ENCODE measurements around the gene F2RL2. TPM values are rescaled to one million over a fixed set of nuclear protein-coding genes. Genes with fewer than 3 reads are reported as not detected.

The F2RL2 gene
- total and polyA plus RNA-seq, 12 donors: 0.08 to 1.5 (median 0.36) TPM; not detected in 2

DNA sequence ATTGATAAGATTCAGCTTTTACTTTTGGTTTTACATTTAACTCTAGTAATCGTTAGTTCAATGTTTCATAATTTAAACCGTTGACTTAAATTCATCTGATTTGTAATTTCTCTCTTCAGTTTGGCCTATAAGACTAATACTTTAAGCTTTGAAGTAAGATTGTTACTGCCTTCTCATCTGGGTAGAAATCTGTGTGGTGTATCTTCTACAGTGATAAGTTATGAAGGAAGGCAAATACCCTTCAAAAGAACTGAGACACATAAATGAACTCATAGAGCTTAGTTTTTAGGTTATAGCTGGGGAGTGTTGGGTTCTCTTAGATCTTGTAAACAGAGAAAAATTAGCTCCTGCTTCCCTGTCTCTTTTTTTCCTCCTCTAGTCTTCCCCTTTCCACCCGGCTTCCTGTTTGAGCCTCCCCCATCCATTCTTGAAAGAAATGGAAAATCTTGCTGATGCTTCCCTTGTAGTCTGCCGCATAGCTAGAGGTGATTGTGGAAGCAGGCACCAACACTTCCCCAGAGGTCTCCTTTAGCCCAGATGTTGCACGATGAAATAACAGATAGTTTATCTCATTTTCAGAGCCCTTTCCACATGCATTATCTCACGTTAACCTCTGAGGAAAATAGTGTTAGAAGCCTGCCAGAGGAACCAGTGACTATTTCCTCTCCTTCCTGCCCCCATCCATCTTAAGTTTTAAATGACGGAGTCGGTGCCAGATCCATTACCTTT is 2.0 kb upstream of the F2RL2 start:
- intact Hi-C loops (cut with DNase I): no loop called here
- H3K36me3 ChIP-seq (replicated peaks in 1 of 2): no peaks in the 10 kb centered on the region
- H3K9me3 ChIP-seq (replicated peaks in 1 of 3): no peaks in the 10 kb centered on the region
- no peaks in the 10 kb centered on the region for H3K27me3 ChIP-seq
- WGBS, 4 donors: 58 to 65% (median 62%) methylated on average over 8 of the region's 8 CpGs
- TF ChIP-seq, protein P1, sequence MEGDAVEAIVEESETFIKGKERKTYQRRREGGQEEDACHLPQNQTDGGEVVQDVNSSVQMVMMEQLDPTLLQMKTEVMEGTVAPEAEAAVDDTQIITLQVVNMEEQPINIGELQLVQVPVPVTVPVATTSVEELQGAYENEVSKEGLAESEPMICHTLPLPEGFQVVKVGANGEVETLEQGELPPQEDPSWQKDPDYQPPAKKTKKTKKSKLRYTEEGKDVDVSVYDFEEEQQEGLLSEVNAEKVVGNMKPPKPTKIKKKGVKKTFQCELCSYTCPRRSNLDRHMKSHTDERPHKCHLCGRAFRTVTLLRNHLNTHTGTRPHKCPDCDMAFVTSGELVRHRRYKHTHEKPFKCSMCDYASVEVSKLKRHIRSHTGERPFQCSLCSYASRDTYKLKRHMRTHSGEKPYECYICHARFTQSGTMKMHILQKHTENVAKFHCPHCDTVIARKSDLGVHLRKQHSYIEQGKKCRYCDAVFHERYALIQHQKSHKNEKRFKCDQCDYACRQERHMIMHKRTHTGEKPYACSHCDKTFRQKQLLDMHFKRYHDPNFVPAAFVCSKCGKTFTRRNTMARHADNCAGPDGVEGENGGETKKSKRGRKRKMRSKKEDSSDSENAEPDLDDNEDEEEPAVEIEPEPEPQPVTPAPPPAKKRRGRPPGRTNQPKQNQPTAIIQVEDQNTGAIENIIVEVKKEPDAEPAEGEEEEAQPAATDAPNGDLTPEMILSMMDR (IDR thresholded peaks at IDR 0.05): no peak
- TF ChIP-seq POLR2A (IDR thresholded peaks at IDR 0.05): no peak
- no peaks in the 10 kb centered on the region for H3K4me1 ChIP-seq (replicated peaks in 1 of 2)
- no peak overlapping the region for H3K27ac ChIP-seq
- H3K4me3 ChIP-seq: no peak overlapping the region
- no peak for DNase-seq

DNA sequence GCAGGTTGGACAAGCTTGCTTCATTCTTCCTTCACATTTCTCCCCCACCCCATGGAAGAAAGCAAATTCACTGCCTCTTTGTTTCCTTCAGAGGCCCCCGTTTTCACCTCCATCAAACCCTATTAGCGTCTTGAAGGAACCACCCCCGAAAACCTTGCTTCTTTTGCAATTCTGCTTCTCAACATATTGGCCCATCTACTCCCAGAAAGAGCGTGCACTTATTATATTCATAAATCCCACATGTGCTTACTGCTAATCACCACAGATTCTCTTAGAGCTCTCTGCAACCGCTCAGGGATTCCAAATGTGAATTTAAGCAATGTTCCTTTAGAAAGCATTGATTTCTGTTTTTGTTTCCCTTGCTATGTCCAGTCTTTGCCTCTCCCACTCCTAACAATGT is 1.1 kb downstream of the F2RL2 start:
- H3K9me3 ChIP-seq (replicated peaks in 1 of 3): no peaks in the 10 kb centered on the region
- WGBS, 4 donors: 93 to 95% (median 95%) methylated on average over 5 of the region's 5 CpGs
- DNase-seq: no peak
- intact Hi-C loops (cut with DNase I): no loop called here
- no peak overlapping the region for H3K27ac ChIP-seq
- no peak overlapping the region for H3K4me3 ChIP-seq
- no peaks in the 10 kb centered on the region for H3K27me3 ChIP-seq
- TF ChIP-seq, protein P1 (IDR thresholded peaks at IDR 0.05): no peak
- no peak for TF ChIP-seq POLR2A (IDR thresholded peaks at IDR 0.05)
- H3K4me1 ChIP-seq (replicated peaks in 1 of 2): no peaks in the 10 kb centered on the region
- no peaks in the 10 kb centered on the region for H3K36me3 ChIP-seq (replicated peaks in 1 of 2)

DNA sequence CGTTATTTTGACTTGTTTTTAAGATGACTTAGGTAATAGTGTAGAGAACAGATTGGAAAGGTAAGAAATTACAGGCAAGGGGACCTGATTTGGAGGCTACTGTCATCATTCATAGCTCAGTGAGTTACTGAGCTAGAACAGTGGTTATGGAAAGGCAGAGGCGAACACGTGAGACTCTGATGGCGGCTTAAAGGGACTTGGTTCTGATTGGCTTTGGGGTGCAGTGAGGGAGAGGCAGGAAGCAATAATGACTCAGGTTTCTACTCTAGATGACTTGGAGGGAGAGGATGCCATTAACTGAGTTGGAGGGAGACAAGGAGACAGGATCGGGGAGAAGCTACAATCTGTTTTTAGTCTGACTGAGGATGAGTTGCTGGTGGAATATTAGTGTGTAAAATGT is 3.0 kb downstream of the F2RL2 start:
- no peak overlapping the region for H3K4me3 ChIP-seq
- H3K4me1 ChIP-seq (replicated peaks in 1 of 2): no peaks in the 10 kb centered on the region
- H3K27me3 ChIP-seq: no peaks in the 10 kb centered on the region
- 94 to 97% (median 95%) methylated on average over 5 of the region's 5 CpGs for WGBS, 4 donors
- no peaks in the 10 kb centered on the region for H3K36me3 ChIP-seq (replicated peaks in 1 of 2)
- TF ChIP-seq, protein P1 (IDR thresholded peaks at IDR 0.05): no peak
- no peak for TF ChIP-seq POLR2A (IDR thresholded peaks at IDR 0.05)
- DNase-seq: no peak
- H3K27ac ChIP-seq: no peak overlapping the region
- intact Hi-C loops (cut with DNase I): no loop called here
- no peaks in the 10 kb centered on the region for H3K9me3 ChIP-seq (replicated peaks in 1 of 3)

DNA sequence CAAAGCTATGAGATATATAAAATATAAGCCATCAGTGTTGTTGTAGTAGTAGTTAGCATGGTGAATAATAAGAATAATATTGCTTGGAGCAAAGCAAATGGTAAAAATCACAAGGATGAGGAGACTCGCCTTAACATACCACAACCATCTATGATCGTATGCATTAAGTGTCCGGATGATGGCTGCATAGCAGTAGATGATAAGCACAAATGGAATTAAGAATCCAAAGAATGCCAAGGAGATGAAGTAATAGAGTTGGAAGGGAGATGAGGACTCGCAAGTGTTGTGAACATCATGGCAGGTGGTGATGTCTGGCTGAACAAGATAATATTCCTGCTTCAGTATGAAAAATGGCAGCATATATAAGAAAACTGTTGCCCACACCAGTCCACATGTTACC is 5.5 kb downstream of the F2RL2 start:
- DNase-seq: no peak
- Histone ChIP-seq H3K36me3 (replicated peaks in 1 of 2) (no peaks in the 10 kb centered on the region), H3K4me3 (no peak overlapping the region), H3K9me3 (replicated peaks in 1 of 3) (no peaks in the 10 kb centered on the region), H3K4me1 (replicated peaks in 1 of 2) (no peaks in the 10 kb centered on the region), H3K27ac (no peak overlapping the region), H3K27me3 (no peaks in the 10 kb centered on the region)
- 88 to 92% (median 91%) methylated on average over 4 of the region's 4 CpGs for WGBS, 4 donors
- TF ChIP-seq, protein P1 (IDR thresholded peaks at IDR 0.05): no peak
- no peak for TF ChIP-seq POLR2A (IDR thresholded peaks at IDR 0.05)
- intact Hi-C loops (cut with DNase I): no loop called here
